Suprapubic skin (tissue), 4 donors: ENCODE measurements around the gene DCUN1D4.

ENCODE experiments used
- EP300 ChIP-seq: sonication (generic); formaldehyde crosslinking; IDR thresholded peaks from one replicate; pipeline ENCODE4 v1.6.1; 2017; ENCODE audit warnings: antibody characterized with exemption
- POLR2AphosphoS5 ChIP-seq, 3 donors: sonication (generic); formaldehyde crosslinking; IDR thresholded peaks; one replicate each; pipeline ENCODE4 v1.6.1; 2017; ENCODE audit warnings: antibody characterized with exemption in 3 of 3

DNA sequence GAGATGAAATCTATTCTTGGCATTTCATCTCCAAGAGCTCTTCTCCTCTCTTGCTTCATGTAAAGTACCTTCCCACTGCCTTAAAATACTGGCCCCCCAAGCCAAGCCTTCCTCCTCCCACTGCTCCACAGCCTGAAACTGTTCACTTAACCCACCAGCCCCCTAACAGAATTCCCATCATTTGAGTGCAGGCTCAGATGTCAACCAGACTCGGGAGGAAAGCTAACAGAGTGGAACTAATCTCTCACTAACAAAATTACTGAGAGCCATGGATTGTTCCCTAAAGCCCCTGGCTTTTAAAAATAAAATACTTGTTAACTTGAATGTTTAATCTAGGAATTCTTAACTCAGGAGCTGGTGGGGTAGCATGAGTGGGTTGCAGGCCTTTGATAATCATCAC, 7.1 kb upstream of the DCUN1D4 start:
- TF ChIP-seq POLR2AphosphoS5 (IDR thresholded peaks at IDR 0.05) (no peak), EP300 (no peak)
